ENCODE measurements around the gene FAM117B. TPM values are rescaled to one million over a fixed set of nuclear protein-coding genes. Genes with fewer than 3 reads are reported as not detected.

Gene FAM117B
- total RNA-seq, 1 experiment from 2014 or later = 2.4 TPM

DNA sequence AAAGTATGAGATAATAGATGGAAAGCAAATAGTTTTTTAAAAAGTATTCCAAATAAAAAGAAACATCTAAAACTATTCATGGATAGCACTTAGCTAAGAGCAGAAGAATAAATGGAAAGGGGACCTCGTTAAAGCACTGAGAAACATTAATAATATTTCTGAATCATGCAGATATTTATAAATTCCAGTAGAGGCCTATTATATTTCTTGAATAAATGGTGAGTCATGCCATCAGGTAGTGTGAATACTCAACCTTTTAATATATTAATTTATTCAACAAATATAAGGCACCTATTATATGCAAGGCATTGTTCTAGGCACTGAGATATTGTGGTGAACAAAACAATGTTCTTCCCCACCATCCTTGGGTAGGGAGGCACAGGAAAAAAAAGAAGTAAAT lies 183.0 kb downstream of the FAM117B start:
- no peaks in the 10 kb centered on the region for H3K4me1 Mint-ChIP-seq (ENCODE audit: insufficient read depth, unreplicated experiment)
- no peaks in the 10 kb centered on the region for H3K27me3 Mint-ChIP-seq (ENCODE audit: insufficient read depth, unreplicated experiment)
- intact Hi-C loops (cut with micrococcal nuclease) = no loop called here
- no peak for DNase-seq (ENCODE audit: unreplicated experiment)
- H3K9me3 Mint-ChIP-seq (ENCODE audit: unreplicated experiment) = no peaks in the 10 kb centered on the region
- BruUV-seq (replicated peaks) = no TSS peak
- TF ChIP-seq, protein P1, sequence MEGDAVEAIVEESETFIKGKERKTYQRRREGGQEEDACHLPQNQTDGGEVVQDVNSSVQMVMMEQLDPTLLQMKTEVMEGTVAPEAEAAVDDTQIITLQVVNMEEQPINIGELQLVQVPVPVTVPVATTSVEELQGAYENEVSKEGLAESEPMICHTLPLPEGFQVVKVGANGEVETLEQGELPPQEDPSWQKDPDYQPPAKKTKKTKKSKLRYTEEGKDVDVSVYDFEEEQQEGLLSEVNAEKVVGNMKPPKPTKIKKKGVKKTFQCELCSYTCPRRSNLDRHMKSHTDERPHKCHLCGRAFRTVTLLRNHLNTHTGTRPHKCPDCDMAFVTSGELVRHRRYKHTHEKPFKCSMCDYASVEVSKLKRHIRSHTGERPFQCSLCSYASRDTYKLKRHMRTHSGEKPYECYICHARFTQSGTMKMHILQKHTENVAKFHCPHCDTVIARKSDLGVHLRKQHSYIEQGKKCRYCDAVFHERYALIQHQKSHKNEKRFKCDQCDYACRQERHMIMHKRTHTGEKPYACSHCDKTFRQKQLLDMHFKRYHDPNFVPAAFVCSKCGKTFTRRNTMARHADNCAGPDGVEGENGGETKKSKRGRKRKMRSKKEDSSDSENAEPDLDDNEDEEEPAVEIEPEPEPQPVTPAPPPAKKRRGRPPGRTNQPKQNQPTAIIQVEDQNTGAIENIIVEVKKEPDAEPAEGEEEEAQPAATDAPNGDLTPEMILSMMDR (IDR thresholded peaks at IDR 0.05; ENCODE audit: unreplicated experiment) = no peak
- ChIA-PET CTCF (interaction anchor here (1.3 kb wide), 1 partner anchor 13 kb away, joined by 6 read pairs; no protein-coding TSS in a partner anchor), POLR2A (interaction anchor here (0.9 to 1.0 kb wide), 2 partner anchors 9 to 54 kb away, joined by 3 to 4 read pairs; partner anchors contain the start of gene ICA1L)
- no peak overlapping the region for H3K27ac Mint-ChIP-seq (ENCODE audit: low read depth, unreplicated experiment)
- no peak overlapping the region for H3K4me3 Mint-ChIP-seq (ENCODE audit: unreplicated experiment)
- no peaks in the 10 kb centered on the region for H3K36me3 Mint-ChIP-seq (ENCODE audit: insufficient read depth, unreplicated experiment)

DNA sequence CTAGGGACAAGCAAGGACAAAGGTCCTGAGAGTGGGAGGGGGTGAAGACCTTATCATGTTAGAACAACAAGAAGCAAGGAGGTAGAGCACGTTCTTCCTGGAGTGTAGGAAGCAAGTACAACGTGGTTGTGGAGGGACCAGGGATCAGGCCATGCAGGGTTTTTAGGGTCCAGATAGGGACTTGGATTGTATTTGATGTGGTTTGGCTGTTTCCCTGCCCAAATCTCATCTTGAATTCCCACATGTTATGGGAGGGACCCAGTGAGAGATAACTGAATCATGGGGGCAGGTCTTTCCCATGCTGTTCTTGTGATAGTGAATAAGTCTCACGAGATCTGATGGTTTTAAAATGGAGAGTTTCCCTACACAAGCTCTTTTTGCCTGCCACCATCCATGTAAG lies 183.6 kb downstream of the FAM117B start:
- no TSS peak for BruUV-seq (replicated peaks)
- Mint-ChIP-seq H3K27ac (ENCODE audit: low read depth, unreplicated experiment) (no peak overlapping the region), H3K9me3 (ENCODE audit: unreplicated experiment) (no peaks in the 10 kb centered on the region), H3K27me3 (ENCODE audit: insufficient read depth, unreplicated experiment) (no peaks in the 10 kb centered on the region), H3K36me3 (ENCODE audit: insufficient read depth, unreplicated experiment) (no peaks in the 10 kb centered on the region), H3K4me3 (ENCODE audit: unreplicated experiment) (no peak overlapping the region), H3K4me1 (ENCODE audit: insufficient read depth, unreplicated experiment) (no peaks in the 10 kb centered on the region)
- intact Hi-C loops (cut with micrococcal nuclease) = no loop called here
- CTCF ChIA-PET = no interaction called here
- POLR2A ChIA-PET = no interaction called here
- no peak for DNase-seq (ENCODE audit: unreplicated experiment)
- TF ChIP-seq, protein P1 (IDR thresholded peaks at IDR 0.05; ENCODE audit: unreplicated experiment) = no peak

Other genes starting within 250 kb of the FAM117B start
- 6.5 and 8.0 TPM in 2 replicates for gene ICA1L, start 236.8 kb downstream of the FAM117B start, total RNA-seq (2022)